Stimulated activated CD8-positive, alpha-beta memory T cell treated with anti-CD3 and anti-CD28 coated beads, Interleukin-4, amount 100 ng/mL, for 1 hour (primary cell): ENCODE data around the gene VSIR.

ENCODE experiments used
- DNase-seq, 2 donors: peaks; one replicate each; pipeline ENCODE4 v3.0.0-alpha.2; 2020; ENCODE audit warnings: low read depth in 2 of 2, low spot score in 1 of 2

Gene VSIR

GRCh38 chr10:71765906-71766716 is 7.2 kb downstream of the VSIR start:
- no peak for DNase-seq

- no peak for DNase-seq
Measured at GRCh38 chr10:71765176-71765904, 8.0 kb downstream of the VSIR start.

GRCh38 chr10:71763352-71764127 is 9.8 kb downstream of the VSIR start:
- DNase-seq, result no peak

DNA sequence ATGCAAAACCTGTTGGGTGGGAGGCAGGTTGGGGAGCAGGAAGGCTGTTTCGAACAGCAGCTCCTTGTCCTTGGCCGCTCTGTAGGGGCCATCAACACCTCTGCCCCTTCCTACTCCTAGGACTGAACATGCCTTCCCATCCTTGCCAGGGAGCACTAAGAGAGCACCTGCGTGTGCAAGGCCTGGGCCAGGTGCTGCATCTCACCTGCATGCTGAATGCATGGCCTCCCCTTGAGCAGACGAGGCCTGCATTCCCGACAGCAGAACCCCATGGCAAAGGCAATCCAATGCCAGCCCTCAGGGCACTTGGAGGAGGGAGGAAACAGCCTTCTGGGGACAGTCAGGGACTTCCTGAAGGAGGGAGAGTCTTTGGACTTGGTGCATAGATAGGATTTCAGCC is 11.0 kb downstream of the VSIR start:
- DNase-seq, result no peak

GRCh38 chr10:71761541-71762113 is 11.7 kb downstream of the VSIR start:
- DNase-seq, result no peak

GRCh38 chr10:71761105-71761511 is 12.2 kb downstream of the VSIR start:
- DNase-seq, result no peak

- DNase-seq, result no peak
Measured at GRCh38 chr10:71757399-71757922, 15.9 kb downstream of the VSIR start.

DNA sequence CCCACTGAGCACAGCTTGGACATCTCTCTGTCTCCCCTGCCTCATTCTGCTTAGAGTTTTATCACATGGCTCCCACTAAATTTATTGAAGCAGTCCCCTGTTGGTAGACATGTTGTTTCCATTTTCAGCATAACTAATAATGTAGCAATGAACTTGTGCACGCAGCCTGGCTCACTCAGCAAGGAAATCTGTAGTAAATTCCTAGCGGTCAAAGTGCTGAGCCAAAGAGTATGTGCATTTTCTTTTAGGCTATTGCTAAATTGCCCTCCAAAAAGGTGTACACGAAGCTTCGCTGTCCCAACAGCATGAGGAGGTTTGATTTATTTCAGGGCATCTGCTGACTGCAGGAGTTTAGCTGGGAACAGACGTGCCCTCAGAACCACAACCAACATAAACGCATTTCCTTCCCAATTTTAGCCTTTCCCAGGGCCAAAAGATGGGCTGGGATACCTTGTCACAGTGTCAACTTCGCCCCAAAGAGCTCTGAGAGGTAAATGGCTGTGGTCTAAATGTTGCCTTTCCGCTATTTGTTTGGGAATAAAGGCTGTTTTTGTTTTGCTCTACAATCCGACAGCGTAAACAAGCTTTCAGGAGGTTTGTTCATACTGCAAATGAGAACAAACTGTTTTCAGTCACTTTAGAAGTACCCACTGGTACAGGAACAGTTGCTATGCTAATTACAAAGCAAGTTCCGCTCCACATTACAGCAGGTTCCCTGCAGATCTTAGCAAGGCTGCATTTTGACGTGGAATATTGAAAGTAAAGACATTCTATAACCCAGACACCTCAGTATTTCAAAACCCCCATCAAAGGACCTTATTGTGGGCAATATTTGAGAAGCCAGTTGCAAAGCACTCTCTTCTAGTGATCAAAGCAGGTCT is 16.8 kb downstream of the VSIR start:
- DNase-seq, result no peak

- no peak for DNase-seq
Measured at GRCh38 chr10:71755179-71755879, 18.0 kb downstream of the VSIR start.

DNA sequence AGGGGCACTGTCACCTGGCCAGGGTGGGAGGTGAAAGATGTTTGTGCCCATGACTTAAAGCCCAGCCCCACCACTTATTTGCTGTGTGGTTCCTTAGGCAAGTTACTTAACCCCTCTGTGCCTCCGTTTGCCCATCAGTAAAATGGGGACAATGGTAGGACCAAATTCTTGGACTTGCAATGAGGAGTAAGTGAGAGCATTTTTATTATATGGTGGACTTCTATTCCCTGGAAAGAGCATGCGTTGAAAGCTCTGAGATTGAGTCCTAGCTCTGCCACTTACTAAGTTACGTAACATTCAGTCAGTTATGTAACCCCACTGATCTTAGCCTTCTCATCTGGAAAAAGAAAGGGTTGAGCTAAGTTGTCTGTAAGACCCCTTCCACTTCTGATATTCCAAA is 18.8 kb downstream of the VSIR start:
- no peak for DNase-seq

- DNase-seq, result no peak
Measured at GRCh38 chr10:71753960-71754505, 19.3 kb downstream of the VSIR start.

DNA sequence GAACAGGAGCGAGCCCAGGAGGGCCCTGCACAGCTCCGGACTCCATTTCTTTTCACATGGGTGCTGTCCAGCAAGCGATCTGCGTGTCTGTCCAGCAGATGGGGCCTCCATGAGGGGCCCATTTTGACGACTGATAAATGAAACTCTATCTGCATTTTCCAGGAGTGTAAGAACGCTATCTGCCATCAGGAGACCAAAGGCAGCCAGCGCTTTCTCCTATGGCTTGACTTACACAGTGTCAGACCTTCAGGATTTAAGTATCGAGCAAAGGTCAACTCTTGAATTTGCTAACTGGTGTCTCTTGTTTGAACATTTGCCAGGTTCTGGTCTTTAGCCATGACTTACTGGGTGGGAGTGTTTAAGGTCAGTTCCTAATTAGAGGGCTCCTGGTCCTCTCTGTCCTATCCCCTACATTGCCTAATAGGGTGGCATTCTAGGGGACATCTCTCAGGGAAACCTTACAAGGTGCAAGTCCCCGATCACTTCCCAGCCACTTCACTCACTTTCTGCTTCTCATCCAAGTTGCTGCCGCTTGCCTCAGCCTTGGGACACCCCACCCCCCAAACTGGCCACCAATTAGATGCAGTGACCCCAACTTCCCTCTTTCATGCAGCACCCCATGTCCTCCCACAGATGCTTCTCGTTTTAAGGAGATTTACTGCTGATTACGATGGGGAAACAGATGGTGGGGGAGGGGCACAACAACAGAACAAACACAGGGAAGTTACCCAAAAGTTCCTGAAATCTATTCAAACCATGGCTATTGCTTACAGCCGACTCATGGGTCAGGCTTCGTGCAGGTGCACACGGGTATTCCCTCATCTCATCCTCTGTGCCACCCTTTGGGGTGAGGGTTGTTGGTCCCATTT is 20.0 kb downstream of the VSIR start:
- DNase-seq, result no peak

DNA sequence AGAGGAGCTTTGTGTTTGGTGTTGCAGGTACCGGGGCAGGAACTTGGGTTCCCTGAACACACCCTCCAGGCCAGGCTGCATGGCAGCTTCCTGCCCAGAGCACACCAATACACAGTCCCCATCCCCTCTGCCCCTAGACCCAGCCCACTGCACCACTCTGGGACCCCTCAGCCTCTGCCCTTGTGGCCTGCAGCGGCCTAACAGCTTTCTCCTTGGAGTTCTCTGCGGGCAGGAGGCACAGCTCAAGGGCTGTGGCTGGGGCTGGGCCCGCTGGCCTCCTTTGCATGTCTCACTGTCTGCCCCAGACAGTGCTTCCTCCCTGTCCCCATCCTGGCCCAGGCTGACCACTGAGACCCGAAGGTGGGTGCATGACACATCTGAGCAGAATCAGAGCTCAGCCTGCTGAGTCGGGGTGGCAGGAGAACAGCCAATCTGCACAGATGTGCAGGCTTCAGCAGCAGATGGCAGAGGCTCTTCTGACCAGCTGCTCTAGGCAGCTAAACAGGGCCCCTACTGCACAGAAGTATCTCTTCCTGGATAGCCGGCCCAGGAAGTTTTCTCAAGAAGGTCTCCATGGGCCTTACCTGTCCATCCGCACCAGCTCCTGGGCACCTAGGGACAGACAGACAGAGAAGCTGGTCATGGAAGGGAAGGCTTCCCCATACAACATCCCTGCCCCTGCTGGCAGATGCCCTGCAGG is 20.8 kb downstream of the VSIR start:
- DNase-seq, result no peak

DNA sequence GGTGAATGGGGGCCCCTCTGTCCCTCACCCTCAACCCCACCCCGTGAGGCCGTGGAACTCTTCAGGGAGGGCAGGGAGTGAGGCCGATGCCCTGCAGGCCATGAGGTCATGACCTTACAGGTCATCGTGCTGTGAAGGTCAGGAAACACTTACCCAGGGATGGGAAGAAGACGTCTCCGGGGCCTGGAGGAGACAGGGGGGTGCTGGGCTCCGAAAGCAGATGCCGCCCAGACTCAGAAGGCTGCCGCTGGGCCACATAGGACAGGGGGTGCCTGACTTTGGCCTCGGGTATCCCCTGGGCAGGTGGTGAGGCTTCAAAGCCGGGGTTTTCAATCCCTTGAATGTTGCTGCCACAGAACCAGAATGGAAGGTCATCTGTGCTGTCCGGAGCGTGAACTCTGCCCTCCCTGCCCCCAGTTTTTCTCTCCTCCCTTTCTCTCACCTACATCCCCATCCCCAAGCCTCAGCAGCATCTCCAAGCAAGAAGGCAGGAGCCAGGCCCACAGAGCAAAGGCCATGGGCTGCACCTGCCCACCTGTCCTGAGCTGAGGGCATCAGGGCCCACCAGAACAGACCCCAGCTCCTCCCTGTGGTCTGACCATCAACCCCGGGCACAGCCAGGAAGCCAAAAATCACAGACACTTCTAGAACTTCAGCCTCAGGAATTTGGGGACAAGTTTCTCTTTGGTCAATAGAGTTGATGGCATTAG is 21.6 kb downstream of the VSIR start:
- DNase-seq, result no peak

DNA sequence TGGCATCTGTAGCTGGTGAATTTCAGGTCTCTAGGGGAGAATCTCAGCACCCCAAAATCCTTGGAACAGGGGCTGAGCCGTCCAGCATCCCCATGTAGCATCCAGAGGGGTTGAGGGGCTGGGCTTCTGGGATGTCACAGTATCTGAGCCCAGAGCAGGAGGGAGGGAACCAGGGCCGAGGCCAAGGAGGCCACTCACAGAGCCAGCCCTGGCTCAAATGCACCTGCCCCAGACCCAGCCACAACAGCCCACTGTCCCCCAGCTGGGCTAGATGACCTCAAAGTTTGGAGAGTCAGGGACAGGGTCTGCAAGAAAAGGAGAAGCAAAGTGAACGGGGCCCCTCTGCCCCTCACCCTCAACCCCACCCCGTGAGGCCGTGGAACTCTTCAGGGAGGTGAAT is 22.3 kb downstream of the VSIR start:
- no peak for DNase-seq

- DNase-seq, result no peak
Measured at GRCh38 chr10:71750124-71750841, 23.0 kb downstream of the VSIR start.

DNA sequence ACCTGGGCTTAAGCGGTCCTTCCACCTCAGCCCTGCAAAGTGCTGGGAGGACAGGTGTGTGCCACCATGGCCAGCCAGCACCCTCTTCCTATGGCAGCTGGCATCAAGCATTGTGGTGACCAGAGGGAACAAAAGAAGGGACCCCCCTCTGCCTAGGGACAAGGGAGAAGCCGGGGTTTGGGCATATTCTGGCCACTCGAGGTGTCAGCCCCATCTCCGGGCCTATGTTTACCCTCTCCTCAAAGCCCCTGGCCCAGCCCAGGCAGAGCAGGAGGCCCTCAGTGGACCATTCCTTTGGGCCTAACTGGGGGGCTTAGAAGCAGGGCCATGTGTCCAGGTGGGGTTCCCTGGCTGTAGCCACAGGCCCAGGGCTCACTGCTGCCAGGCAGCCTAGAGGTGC is 23.9 kb downstream of the VSIR start:
- DNase-seq, result no peak
